Activated naive CD4-positive, alpha-beta T cell (primary cell): ENCODE data around the gene CNTFR.

ENCODE experiments used
- DNase-seq, 4 experiments: peaks; one replicate each; lab custom pipeline; 2025; lab: John Stamatoyannopoulos, UW

The CNTFR gene

DNA sequence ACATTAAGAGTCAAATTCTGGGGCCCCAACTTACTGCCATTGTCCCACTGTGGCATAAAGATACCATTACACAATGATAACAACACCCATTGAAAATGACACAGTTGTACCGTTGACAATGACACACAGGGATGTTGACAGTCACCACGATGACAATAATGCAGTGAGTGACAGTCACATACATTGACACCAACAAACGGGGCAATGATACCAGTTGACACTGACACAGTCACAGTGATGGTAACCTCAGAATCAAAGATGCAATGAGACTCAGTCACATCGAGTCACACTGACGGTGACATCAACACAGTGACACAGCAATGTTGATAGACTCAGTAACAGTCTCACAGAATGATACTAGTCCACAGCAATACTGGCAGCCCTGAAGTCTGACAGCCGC lies 16.9 kb downstream of the CNTFR start:
- no peak for DNase-seq

DNA sequence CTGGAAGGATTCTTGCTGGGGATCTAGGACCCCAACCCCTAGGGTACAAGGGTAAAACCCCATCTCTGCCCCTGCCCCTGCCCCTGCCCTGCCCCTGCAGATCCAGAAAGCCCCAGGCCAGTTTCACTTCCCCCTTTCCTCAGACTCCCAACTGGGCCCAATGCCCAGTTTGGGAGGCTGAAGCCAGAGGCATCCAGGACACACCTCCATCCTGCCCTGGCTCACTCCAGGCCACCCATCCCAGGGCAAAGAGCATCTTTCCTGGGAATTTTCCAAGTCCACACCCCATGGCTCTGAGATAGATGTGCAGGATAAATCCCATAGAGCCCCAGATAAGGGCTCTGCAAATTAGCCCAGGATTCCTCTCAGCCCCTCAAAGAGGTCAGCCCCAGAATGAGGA lies 17.4 kb downstream of the CNTFR start:
- DNase-seq, result no peak

DNA sequence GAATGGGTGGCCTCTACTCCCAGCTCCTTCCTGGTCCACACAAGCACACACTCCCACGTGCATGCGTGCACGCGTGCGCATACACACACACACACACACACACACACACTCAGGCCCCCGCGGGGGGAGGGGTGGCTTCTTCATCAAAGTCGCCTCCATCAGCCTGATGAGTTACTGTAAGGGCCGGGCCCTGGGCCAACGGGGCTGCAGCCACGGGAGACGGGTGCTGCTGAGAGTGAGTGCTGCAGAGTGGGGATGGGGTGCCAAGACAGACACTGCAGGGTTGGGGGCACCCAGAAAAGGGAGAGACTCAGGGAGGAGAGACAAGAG lies 18.1 kb downstream of the CNTFR start:
- DNase-seq, result no peak

DNA sequence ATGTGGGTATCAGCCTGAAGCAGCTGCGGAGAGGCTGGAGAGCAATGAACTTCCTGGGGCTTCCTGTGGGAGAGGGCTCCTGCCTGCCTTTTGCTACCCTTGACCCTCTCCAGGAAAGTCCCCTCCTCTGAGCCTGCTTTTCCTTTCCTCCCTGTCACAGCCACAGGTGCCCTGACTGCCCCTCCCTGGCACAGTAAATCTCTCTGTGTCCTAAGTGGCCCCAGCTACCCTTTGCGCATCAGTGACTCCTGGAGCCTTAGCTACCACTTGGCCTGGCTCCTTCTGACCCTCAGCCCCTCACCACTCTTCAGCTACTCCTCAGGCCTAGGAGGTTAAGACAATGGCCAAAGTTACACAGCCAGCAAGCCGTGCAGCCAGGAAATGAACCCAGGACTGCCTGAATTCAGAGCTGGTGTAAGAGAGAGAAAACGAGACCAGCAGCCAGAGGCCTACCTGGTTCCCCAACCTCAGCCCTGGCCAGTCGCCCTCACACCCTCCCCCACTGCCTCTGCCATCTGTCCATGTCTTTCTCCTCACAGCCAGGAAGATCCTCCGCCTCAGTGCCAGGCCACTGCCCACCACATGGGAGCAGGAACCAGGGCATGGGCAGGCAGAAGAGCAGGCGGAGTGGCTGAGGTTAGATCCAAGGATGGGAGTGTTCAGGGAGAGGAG lies 18.6 kb downstream of the CNTFR start:
- no peak for DNase-seq

DNA sequence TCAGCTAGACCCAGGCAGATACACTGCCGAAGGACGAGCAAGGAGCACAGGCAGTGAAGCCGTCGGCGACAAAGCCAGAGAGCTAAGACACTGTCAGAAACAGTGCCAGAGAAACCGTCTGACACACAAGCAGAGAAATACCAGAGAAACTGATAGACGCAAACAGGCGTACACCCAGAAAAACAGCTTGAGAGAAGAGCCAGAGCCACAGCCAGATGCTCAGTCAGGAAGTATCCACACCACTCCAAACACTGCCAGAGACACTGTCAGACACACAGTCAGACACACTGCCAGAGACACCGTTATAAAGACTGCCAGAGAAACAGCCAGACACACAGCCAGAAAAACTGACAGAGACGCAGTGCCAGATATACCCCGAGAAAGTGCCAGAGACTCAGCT lies 19.1 kb downstream of the CNTFR start:
- DNase-seq, result no peak

DNA sequence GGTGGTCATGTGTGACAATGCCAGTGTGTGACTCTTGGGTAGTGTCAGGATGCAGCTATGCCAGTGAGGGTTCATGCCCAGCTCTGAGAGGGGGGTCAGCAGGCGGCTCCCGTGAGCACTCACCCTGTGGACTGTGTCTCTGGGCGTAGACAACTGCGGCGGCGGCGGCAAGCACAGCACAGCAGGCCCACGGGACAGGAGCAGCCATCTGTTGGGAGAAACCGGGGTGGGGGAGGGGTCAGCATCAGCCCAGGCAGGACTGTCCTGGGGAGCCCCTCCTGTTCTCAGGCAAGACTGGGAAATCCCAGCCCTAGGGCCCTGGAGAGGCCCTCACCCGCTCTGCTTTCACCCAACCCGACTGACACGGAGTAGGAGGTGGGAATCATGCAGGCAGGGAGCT lies 20.8 kb downstream of the CNTFR start:
- no peak for DNase-seq

DNA sequence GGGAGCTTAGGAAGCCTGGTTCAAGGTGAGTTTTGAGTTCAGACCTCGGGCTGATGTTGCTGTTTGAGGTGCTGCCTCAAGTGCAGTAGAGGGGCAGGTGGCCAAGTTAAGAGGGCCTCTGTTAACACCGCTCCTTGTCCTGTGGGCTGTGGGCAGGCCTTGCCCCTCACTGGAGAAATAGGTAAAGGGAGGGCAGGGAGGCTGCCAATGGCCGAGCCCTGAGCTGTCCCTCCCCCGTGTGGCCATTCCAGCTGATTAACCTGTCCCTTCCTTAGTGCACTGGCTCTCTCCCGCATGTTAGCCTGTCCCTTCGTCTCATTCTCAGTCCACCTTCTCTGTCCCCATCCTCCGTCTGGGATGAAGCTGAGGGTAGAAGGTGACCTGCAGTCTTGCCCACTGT lies 21.4 kb downstream of the CNTFR start:
- no peak for DNase-seq

DNA sequence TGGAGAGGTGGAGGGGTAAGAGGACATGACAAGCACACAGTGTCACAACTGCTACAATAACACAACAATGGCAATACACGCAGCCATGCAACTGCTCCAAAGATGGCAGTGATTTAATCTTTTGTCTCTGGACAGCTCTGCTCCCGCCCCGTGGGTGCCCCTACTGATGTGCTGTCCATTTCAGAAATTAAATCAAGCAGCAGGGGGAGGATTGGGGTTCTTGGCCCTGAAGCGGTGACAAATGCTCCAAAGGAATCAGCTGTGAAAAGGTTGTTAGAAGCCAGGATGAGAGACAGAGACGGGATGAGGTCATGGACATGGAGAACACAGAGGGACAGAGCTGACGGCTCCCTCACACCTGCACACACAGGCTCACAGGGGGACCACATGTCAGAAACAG lies 22.6 kb downstream of the CNTFR start:
- DNase-seq, result no peak

DNA sequence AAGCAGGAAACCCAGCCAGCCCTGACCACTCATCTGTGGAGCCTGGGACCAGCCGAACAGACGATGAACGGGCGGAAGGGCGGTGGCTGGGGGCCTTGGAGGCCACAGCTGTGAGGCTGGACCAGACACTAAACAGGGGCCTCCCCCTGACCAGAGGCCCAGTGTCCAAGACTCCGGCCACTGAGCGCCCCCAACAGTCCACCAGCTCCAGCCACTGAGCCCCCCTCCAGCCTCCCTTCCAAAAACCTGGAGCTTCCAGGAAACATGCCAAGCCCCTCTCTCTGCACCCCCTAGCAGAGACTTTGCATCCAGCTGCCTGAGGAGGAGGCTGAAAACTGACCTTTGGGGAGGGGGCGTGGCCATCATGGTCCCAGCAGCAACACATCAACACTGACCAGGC lies 23.2 kb downstream of the CNTFR start:
- no peak for DNase-seq

DNA sequence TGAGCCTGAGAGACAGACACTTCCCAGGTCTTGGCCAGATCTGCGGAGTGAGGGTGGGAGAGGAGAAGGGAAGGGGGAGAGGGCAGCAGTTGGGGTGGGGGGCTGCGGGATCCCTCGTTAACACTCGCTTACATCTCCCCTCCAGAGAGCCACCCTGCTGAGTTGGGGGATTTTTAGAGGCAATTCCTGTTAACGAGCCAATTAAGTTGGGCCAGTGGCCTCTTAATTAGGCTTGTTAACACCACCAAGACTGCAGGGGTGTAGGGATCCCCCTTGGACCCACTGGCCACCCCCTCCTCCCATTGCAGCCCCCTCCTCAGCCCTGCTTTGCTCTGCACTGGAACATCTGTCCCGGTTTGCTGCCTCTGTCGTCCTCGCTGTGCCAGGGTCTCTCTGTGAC lies 23.7 kb downstream of the CNTFR start:
- DNase-seq, result no peak

DNA sequence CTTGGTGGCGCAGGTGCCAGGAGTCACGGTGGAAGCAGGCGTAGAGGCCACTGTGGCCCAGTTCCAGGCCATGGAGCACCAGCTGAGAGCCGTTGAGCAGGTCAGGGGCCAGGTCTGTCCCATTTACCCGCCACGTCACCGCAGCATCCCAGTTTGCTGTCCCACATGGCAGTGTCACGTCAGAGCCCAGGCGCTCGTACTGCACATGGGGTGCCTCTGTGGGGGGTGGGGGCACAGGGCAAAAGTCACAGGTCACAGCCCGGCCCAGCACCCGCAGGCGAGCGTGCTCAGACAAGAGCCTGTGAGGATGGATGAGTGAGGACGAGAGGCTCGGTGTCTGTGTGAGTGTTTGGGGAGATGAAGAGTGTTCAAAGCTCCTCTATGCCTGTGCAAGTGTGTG lies 24.9 kb downstream of the CNTFR start:
- no peak for DNase-seq

DNA sequence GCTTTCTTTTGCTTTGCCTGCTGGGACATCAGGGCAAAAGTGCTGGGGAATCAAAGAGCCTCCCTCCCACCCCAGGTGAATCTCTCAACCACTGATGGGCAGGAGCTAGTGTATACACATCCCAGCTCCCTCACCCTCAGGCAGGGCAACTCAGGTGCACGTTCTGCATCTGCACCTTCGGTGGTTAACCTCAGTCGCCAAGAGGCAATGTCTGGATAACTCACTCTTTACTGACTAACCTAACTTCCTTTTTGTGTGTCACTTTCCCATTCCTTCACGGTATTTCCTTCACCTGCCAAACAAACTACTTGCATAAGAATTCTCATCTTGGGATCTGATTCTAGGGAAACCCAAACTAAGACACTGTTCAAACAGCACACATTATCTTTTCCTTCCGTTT lies 26.3 kb downstream of the CNTFR start:
- no peak for DNase-seq

DNA sequence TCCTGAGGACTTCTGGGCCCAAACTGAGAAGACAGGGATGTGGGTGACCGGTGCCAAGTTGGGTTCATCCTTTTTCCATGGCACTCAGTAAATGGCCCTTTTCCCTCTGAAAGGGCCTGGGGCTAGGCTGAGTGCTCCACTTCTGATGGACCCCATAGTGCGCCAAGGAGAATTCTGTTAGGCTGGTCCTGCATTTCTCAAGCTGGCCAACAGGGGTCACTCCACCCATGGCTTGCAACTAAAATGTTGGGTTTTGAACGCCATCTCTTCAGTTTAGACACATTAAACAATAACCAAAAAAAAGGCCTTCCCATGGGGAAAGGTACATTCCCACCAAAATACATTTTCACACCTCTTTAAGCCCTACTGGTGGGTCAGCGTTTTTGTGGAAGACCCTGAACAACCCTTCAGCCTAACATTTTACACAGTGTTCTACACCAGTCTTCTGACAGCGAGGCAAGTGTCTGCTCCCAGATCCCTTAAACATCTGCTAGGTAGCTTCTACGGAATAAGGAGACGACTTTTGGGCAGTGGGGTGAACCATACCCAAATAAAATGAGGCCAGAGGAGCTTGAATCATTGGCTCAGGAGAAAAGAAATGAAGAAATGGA lies 27.3 kb downstream of the CNTFR start:
- DNase-seq, result no peak

DNA sequence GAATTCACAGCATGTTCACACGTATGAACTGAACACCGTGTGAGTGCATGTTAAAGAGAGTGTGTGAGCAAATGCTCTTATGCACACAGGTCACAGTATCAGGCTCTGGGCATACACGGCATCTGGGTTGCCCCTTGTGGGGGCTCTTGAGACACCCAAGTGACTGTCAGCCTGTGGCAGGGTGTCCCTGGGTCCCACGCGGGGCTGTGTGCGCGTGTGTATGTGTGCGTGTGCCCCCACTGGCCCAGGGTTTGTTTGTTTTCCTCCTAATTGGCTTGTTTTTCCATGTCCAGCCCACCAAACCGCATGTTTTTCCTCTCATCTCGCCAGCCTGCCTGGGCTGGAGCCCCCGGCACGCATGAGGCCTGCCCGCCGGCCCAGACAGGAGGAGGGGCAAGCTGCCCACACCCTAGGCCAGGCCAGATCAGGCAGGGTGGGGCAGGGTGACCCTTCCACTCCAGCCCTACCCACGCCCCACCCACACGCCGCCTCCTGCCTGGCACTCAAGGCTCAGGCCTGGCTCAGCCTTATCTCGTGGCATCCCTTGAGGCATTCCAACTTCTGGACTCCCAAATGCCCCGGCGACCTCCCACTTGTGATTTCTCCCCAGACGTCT lies 28.8 kb downstream of the CNTFR start:
- DNase-seq, result no peak

DNA sequence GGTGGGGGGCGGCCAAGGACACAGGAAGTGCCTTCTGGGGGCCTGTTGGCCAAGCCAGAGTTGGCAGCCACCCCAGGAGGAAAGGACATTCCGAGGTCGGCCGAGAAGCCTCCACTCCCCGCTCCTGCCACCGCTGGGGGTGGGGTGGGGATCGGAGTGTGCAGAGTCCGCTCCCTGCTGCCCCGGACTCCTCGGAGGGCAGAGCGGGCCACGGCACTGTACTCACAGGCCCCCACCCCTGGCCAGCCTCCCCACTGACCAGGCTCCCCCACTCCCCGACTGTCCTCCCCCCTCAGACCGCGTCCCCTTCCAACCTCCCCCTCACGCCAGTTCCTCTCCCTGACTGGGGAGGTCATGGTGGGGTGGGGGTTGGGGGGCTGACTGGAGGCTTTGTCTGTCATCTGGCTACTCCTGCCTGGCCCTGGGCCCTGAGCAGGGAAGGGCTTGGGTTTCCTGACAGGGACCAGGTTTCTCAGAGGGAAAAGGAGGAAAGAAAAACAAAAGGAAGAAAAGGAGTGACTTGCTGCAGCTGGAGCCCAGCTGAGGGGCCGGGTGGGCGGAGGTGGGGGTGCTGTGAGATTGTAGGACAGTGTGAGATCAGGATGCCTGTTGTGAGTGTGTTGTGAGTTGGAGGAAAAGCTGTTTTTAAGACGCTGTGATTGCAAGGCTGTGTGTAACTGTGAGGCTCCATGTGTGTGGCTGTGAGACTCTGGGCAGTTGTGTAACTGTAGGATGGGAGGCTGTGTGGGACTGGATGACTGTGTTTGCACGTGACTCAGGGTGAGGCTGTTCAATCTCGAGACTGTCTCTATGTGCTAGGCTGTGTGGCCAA lies 29.7 kb downstream of the CNTFR start:
- DNase-seq, result no peak

DNA sequence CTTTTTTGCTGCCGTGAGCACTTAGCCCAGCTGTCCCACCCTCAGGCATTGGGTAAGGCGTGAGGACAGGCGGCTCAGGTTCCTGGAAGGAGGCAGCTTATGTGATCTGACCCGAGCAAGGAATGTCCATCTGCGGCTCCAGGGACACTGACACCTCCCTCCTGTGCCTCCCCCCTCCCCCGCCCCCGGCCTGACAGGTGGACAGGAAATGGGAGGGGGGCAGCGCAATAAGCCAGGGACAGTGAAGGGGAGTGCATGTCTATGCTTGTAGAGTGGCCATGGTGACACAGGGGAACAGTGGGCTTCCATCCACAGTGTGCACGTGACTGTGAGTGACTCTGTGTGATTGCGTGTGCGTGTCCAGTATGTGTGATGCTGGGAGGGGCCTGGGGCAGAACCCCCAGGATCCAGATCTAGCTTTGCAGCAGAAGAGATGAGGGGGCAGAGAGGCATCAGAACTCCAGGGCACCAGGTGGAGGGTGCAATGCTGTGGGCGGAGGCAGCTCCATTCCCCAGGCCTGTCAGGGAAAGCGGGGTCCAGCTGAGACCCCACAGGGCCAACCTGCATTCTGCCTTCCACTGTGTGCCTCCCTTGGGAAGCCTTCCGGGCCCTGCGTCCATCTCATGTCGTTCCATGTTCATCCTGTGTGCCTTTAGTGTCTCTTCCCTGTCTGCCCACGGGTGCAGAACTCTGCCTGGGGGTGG lies 30.5 kb downstream of the CNTFR start:
- no peak for DNase-seq

DNA sequence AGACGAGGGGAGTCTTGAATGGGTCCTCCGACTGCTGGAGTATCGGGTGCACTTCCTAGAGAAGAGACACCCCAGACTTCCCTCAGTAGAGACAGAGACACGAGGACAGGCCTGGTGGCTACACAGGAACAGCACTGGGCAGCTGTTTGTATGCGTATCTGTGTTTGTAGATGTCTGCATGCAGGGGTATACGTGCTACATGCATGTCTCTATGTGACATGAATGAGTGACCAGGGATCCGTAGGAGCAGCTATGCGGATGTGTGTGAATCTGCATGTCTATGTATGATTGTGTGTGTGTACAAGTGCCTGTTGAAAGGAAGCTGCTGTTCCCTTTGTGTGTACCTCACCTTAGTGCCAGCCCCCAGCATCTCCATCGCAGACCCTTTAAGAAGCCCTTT lies 31.2 kb downstream of the CNTFR start:
- no peak for DNase-seq

DNA sequence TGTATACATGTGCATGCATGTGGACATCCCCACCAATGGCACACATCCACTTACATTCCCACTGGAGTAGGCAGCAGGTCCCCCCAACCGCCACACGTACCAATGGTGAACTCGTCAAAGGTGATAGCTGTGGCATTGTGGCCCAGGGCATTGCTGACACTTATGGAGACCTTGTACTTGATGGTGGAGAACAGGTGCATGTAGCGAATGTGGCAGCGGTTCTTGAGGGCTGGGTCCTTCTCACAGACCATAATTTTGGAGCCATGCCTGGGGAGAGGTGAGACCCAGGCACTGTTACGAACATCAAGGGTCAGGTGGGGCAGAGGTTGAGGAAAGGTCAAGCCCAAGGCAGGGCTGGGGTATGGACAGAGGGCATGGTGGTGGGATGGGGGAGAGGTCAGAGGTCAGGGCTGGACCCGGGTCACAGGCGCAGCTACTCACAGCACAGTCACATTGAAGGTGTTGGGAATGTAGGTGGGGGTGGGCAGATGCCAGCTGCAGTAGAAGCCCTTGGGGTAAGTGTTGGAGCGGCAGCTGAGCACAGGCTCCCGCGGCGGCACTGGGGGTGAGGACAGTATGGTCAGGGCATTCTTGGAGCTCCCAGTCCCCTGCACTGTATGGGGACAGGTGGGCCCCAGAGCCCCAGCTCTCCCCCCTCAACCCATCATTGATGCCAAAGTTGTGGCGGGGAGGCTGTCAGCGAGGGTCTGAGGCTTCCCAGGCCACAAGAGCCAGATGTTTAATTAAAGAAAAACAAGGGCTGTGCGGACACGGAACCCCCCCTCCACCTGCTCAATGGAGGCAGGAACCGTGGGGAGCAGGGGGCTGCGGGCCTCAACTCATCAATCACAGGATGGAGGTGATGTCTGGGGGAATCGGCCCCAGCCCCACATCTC lies 31.9 kb downstream of the CNTFR start:
- DNase-seq, result no peak

DNA sequence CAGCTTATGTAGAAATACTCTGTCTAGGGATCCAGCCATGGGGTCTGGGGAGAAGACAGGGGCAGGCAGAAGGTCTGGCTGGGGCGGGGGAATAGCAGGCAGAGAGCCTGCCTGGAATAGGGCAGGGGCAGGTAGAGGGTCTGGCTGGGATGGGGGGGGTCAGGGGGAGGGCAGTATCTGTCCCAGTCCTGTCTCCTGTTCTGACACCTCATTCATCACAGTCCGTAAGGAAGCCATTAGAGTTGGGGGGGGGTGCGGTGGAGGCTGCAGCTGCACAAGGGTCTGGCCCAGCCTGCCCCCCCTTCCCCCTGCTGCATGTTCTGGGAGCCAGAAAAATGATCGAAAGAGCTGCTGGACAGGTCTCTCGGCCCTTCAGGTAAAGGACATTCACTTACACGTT lies 32.6 kb downstream of the CNTFR start:
- no peak for DNase-seq

DNA sequence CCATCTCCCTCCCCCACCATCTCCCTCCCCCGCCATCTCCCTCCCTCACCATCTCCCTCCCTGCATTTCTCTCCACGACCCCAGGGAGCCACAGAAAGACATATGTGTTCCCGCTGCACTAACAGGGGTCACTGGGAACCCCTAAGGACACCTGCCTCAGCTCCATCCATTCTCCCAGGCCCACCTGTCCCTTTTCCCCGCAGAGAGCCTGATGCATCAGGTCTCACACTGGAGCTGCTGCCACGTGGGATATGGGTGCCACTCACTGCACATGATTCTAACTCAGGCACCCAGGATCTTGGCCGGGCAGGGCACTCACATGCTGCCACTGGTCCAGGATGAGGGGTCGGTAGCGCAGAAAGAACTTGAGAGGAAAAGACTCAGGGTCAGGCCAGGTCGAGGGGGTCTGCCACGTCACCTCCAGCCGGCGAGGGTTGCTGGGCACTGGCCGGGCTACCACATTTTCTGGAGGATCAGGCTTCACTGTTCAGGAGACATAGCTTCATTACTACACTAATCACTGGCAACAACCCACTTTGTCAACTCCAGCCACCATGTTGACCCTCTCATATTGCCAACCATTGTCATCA lies 33.5 kb downstream of the CNTFR start:
- no peak for DNase-seq

DNA sequence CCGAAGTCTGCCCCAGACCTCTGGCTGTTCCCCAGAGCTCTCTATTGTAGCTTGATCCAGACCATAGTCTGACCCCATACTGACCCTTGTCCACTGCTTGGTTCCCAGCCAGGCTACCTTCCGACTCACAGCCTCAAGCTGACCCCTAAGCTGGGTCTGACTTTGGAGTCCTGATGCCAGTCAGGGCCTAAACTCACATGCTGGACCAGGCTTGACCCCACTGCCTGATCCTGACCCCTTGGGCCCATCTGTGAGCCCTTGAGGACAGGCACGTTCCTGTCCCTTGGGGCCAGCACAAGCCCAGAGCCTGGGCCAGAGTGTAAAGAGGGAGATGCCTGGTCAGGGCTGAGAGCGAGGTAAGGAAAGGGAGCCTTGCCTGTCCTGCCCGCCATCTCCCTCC lies 34.0 kb downstream of the CNTFR start:
- no peak for DNase-seq
